ENCODE data around the gene TSPOAP1.

- TF ChIP-seq EZH2phosphoT487 (IDR thresholded peaks at IDR 0.05; ENCODE audit: borderline replicate concordance, low read length) (no peak), CTCF (conservative IDR thresholded peaks at IDR 0.05; ENCODE audit: low read depth, low read length) (no peak)
Measured at GRCh38 chr17:58294034-58294433, 34.6 kb downstream of the TSPOAP1 start.

Measured in PC-3 (cell line).